ENCODE data around the gene AKIRIN1.
"Not testable (repeated sequence)": the region's sequence is repeated elsewhere in the genome, so short reads cannot be mapped to it uniquely, and the experiment has no call there.

Gene AKIRIN1

GRCh38 chr1:39046613-39047210 lies 55.6 kb downstream of the AKIRIN1 start:
- DNase-seq (ENCODE audit: low read depth): no peak

DNA sequence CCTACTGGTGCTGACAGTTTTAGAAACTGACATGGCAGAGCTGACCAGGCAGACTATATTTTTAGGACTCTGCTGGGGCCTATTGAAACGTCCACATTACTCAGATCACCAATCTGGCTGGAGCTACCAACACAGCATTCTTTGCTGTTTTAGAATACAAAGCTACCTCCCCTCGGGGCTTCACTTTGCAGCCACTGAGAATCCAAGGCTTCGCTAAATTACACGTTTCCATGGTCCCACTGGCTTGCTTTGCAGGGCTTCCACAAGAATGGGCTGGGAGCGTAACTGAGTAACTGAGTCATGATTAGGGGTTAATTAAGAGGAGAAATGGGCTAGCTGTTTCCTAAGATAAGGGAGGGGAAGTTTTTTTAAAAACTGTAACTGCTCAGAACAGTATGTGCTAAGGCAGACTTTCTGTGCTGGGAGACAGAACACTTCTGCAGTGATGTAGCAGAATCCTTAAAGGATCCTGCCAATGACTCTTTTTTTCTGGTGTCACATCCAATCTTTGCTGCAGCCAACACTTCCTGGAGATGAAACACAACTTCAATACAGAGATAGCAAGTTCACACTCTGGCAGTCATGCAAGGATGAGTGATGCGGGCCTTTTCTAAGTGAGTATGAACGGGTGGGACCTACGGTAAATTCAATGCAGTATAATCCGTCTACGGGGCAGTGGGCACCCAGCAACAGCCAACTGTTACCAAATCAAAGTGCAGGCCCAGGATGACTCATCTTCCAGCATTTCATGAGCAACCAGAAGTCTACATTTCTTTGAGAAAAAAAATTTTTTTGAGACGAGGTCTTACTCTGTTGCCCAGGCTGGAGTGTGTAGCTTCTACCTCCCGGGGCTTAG lies 56.5 kb downstream of the AKIRIN1 start:
- DNase-seq (ENCODE audit: low read depth): no peak

GRCh38 chr1:39048745-39049370 lies 57.8 kb downstream of the AKIRIN1 start:
- DNase-seq (ENCODE audit: low read depth): no peak

- DNase-seq (ENCODE audit: low read depth): no peak
These were observed 58.9 kb downstream of the AKIRIN1 start for GRCh38 chr1:39050001-39050400.

DNA sequence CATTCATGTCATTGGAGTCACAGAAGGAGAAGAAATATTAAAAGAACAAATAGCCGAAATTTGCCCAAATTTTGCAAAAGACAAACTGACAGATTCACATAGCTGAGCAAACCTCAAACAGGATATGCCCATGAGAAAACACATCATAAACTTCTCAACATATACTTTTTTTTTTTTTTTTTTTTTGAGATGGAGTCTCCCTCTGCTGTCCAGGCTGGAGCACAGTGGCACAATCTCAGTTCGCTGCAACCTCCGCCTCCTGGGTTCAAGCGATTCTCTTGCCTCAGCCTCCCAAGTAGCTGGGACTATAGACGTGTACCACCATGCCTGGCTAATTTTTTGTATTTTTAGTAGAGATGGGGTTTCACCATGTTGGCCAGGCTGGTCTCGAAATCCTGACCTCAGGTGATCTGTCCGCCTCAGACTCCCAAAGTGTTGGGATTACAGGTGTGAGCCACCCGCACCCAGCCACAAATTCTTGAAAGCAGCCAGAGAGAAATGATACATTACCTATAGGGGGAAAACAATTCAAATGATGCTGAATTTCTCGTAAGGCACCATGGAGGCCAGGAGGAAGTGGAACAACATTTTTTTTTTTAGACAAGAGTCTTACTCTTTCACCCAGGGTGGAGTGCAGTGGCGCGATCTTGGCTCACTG lies 60.2 kb downstream of the AKIRIN1 start:
- not testable (repeated sequence) for DNase-seq (ENCODE audit: low read depth)

DNA sequence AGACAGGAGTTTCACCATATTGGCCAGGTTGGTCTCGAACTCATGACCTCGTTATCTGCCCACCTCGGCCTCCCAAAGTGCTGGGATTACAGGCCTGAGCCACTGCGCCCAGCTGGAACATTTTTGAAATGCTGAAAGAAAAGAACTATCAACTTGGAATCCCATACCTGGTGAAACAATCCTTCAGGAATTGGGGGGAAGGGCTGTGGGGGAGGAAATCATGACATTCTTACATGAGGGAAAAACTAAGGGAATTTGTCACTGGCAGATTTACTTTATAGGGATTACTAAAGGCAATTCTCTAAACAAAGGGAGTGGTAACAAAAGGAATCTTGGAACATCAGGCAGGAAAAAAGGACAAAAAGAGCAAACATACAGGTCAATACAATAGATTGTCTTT lies 60.9 kb downstream of the AKIRIN1 start:
- no peak for DNase-seq (ENCODE audit: low read depth)

DNA sequence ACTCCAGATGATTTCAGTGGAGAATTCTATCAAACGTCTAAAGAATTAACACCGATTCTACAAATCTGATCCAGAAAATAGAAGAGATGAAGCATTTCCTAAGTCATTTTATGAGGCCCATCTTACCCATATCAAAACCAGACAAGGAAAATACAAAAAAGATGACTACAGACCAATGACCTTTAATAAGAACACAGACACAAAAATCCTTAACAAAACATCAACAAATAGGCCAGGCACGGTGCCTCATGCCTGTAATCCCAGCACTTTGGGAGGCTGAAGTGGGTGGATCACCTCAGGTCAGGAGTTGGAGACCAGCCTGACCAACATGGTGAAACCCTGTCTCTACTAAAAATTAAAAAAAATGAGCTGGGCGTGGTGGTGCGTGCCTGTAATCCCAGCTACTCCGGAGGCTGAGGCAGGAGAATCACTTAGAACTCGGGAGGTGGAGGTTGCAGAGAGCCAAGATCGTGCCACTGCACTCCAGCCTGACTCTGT lies 64.2 kb downstream of the AKIRIN1 start:
- not testable (repeated sequence) for DNase-seq (ENCODE audit: low read depth)

Data from activated T-cell treated with anti-CD3 and anti-CD28 coated beads for 1 hour (primary cell).